Left colon (tissue), 2 donors: ENCODE results near the gene UBA6. TPM values are rescaled to one million over a fixed set of nuclear protein-coding genes. Genes with fewer than 3 reads are reported as not detected.
"Not testable (repeated sequence)": the region's sequence is repeated elsewhere in the genome, so short reads cannot be mapped to it uniquely, and the experiment has no call there.

ENCODE experiments used
- ATAC-seq: fragments of 200-7000 bp; cut with Tn5 transposase; one replicate; pipeline ENCODE4 v1.9.1; 2020; ENCODE audit warnings: mild to moderate bottlenecking, moderate library complexity
- DNase-seq, 2 donors: peaks; one replicate each; pipeline ENCODE4 v3.0.0-alpha.2; 2020
- intact Hi-C, 2 donors: fragments of 100-400 bp; cut with DNase I in 1 of 2; cut with micrococcal nuclease in 1 of 2; formaldehyde crosslinking; loops; one replicate each; pipeline versions ENCODE4 v1.11.2 to v1.14.0; 2022; cut with DNase I, micrococcal nuclease
- total RNA-seq, 2 donors: library from RNA; stranded (reverse); fragmentation: NEBNext Ultra II Directional; extraction: Animal tissue kit (Norgen Biotek cat#: 25700); gene quantifications; one replicate each; pipeline ENCODE4 v1.2.1, GENCODE V29; 2021
- donor health status: DM: no; HTN: no; CAD: no.
- donor health status: DM: yes; HTN: yes; CAD: no.

The UBA6 gene
- total RNA-seq, 2 donors from 2014 or later, result 45.0 to 54.7 TPM

- DNase-seq (no peak), ATAC-seq (no peak)
- intact Hi-C loops, result no loop called here
Observed at GRCh38 chr4:67717586-67717985, 16.6 kb upstream of the UBA6 start.

- ATAC-seq (no peak), DNase-seq (no peak)
- intact Hi-C loops, result no loop called here
Observed at GRCh38 chr4:67714955-67715354, 14.0 kb upstream of the UBA6 start.

- no peak for DNase-seq
Observed at GRCh38 chr4:67714248-67714583, 13.3 kb upstream of the UBA6 start.

GRCh38 chr4:67713529-67714247 is 12.7 kb upstream of the UBA6 start:
- peak; percentile 67 for ATAC-seq
- no peak for DNase-seq
- intact Hi-C loops, result no loop called here

More at GRCh38 chr4:67714248-67714583, 13.3 kb upstream of the UBA6 start:
- ATAC-seq, result no peak
- intact Hi-C loops, result no loop called here

- DNase-seq, result no peak
- no peak for ATAC-seq
- intact Hi-C loops, result no loop called here
Observed at GRCh38 chr4:67712650-67713528, 11.9 kb upstream of the UBA6 start.

- DNase-seq (no peak), ATAC-seq (no peak)
- intact Hi-C loops, result no loop called here
Observed at GRCh38 chr4:67712000-67712625, 11.2 kb upstream of the UBA6 start.

GRCh38 chr4:67706682-67707081 is 5.7 kb upstream of the UBA6 start:
- DNase-seq, intact Hi-C loops, ATAC-seq: not testable (repeated sequence)

- DNase-seq, result no peak
- intact Hi-C loops, result no loop called here
- no peak for ATAC-seq
Observed at GRCh38 chr4:67704843-67705242, 3.9 kb upstream of the UBA6 start.

GRCh38 chr4:67702166-67702565 is 1.2 kb upstream of the UBA6 start:
- ATAC-seq (no peak), DNase-seq (no peak)
- intact Hi-C loops, result no loop called here

- ATAC-seq (peak; percentile 10), DNase-seq (no peak)
- intact Hi-C loops, result no loop called here
Observed at GRCh38 chr4:67701517-67701850, 529 bp upstream of the UBA6 start.

GRCh38 chr4:67700116-67700737 is 728 bp downstream of the UBA6 start:
- intact Hi-C loops, result no loop called here
- ATAC-seq (peak; percentile 13), DNase-seq (no peak)

- intact Hi-C loops, result no loop called here
- DNase-seq, result peak in 1 of 2 donors; percentile 11
Observed at GRCh38 chr4:67699603-67700002, 1.4 kb downstream of the UBA6 start.

GRCh38 chr4:67697860-67698687 is 2.9 kb downstream of the UBA6 start:
- ATAC-seq (no peak), DNase-seq (no peak)
- intact Hi-C loops, result no loop called here

More at GRCh38 chr4:67699603-67700002, 1.4 kb downstream of the UBA6 start:
- no peak for ATAC-seq

GRCh38 chr4:67696061-67696460 is 4.9 kb downstream of the UBA6 start:
- no peak for ATAC-seq
- DNase-seq, result no peak
- intact Hi-C loops, result no loop called here

GRCh38 chr4:67694662-67695061 is 6.3 kb downstream of the UBA6 start:
- ATAC-seq (no peak), DNase-seq (no peak)
- intact Hi-C loops, result no loop called here

GRCh38 chr4:67691328-67691727 is 9.6 kb downstream of the UBA6 start:
- no peak for ATAC-seq

GRCh38 chr4:67687636-67688035 is 13.3 kb downstream of the UBA6 start:
- intact Hi-C loops, result no loop called here

More at GRCh38 chr4:67691328-67691727, 9.6 kb downstream of the UBA6 start:
- DNase-seq, result no peak
- intact Hi-C loops, result no loop called here

GRCh38 chr4:67685532-67685859 is 15.5 kb downstream of the UBA6 start:
- intact Hi-C loops, result no loop called here
- DNase-seq, result no peak
- ATAC-seq, result no peak

More at GRCh38 chr4:67687636-67688035, 13.3 kb downstream of the UBA6 start:
- DNase-seq (no peak), ATAC-seq (no peak)
